ENCODE results near the gene ITGA2B. TPM values are rescaled to one million over a fixed set of nuclear protein-coding genes. Genes with fewer than 3 reads are reported as not detected.

The ITGA2B gene
- total RNA-seq, 1 donor from 2014 or later: 1.2 TPM

DNA sequence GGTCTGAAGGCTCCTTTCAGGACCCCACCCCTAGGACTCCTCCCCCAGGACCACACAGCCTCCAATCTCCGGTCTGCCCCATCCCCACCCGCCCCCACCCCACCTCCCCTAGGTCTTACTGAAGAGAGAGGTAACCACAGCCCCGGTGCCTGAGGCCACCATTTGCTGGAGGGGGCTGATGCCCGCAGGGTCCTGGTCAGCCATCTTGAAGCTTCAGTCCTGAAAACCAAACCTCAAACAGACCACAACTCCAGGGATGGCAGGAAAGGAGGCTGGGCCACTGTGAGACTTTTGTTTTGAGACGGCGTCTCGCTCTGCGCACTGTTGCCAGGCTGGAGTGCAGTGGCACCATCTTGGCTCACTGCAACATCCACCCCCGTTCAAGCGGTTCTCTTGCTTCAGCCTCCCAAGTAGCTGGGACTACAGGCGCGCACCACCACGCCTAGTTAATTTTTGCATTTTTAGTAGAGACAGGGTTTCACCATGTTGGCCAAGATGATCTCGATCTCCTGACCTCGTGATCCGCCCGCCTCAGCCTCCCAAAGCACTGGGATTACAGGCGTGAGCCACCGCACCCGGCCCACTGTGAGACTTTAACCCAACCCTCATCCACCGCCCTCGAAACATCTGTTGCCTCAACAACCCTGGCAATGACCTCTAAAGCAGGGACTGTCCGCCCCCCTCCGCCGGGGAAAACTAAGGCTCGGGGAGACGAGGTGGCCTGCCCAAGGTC is 65.9 kb downstream of the ITGA2B start:
- TF ChIP-seq, protein P1, sequence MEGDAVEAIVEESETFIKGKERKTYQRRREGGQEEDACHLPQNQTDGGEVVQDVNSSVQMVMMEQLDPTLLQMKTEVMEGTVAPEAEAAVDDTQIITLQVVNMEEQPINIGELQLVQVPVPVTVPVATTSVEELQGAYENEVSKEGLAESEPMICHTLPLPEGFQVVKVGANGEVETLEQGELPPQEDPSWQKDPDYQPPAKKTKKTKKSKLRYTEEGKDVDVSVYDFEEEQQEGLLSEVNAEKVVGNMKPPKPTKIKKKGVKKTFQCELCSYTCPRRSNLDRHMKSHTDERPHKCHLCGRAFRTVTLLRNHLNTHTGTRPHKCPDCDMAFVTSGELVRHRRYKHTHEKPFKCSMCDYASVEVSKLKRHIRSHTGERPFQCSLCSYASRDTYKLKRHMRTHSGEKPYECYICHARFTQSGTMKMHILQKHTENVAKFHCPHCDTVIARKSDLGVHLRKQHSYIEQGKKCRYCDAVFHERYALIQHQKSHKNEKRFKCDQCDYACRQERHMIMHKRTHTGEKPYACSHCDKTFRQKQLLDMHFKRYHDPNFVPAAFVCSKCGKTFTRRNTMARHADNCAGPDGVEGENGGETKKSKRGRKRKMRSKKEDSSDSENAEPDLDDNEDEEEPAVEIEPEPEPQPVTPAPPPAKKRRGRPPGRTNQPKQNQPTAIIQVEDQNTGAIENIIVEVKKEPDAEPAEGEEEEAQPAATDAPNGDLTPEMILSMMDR (IDR thresholded peaks at IDR 0.05; ENCODE audit: unreplicated experiment): no peak
- no peak overlapping the region for H3K27ac Mint-ChIP-seq

GRCh38 chr17:44322236-44322895 is 67.1 kb downstream of the ITGA2B start:
- Mint-ChIP-seq H3K36me3 (ENCODE audit: insufficient read depth) (peaks cover 3% of the 10 kb centered on the region), H3K4me1 (ENCODE audit: low read depth) (peaks cover 5% of the 10 kb centered on the region), H3K27ac (no peak overlapping the region), H3K27me3 (peaks cover 18% of the 10 kb centered on the region), H3K9me3 (ENCODE audit: low read depth) (no peaks in the 10 kb centered on the region), H3K4me3 (ENCODE audit: low read depth) (peak overlapping the region; percentile 24)
- DNase-seq (ENCODE audit: low spot score, unreplicated experiment): no peak
- TF ChIP-seq, protein P1 (IDR thresholded peaks at IDR 0.05; ENCODE audit: unreplicated experiment): no peak

More for the DNA sequence above, 65.9 kb downstream of the ITGA2B start:
- no peak for DNase-seq (ENCODE audit: low spot score, unreplicated experiment)
- H3K36me3 Mint-ChIP-seq (ENCODE audit: insufficient read depth): peaks cover 3% of the 10 kb centered on the region
- no peaks in the 10 kb centered on the region for H3K9me3 Mint-ChIP-seq (ENCODE audit: low read depth)
- peaks cover 11% of the 10 kb centered on the region for H3K27me3 Mint-ChIP-seq
- H3K4me1 Mint-ChIP-seq (ENCODE audit: low read depth): peaks cover 5% of the 10 kb centered on the region
- H3K4me3 Mint-ChIP-seq (ENCODE audit: low read depth): peak overlapping the region; percentile 80

Other genes starting within 250 kb of the ITGA2B start
- 10.1 and 12.8 TPM in 2 replicates for gene HROB, start 247.7 kb downstream of the ITGA2B start, total RNA-seq
- gene ASB16, start 218.9 kb downstream of the ITGA2B start, total RNA-seq: 0.49 and 0.89 TPM in 2 replicates
- gene TMUB2, start 202.7 kb downstream of the ITGA2B start, total RNA-seq: 48.5 and 50.3 TPM in 2 replicates
- gene ATXN7L3, start 189.8 kb downstream of the ITGA2B start, total RNA-seq: 117 and 135 TPM in 2 replicates
- gene UBTF, start 170.0 kb downstream of the ITGA2B start, total RNA-seq: 94.2 and 100 TPM in 2 replicates
- not detected in 2 replicates for gene SLC4A1, start 121.5 kb downstream of the ITGA2B start, total RNA-seq
- gene RUNDC3A, start 81.0 kb downstream of the ITGA2B start, total RNA-seq: 8.4 and 9.3 TPM in 2 replicates
- 129 and 139 TPM in 2 replicates for gene SLC25A39, start 64.8 kb downstream of the ITGA2B start, total RNA-seq
- gene GRN, start 44.3 kb downstream of the ITGA2B start, total RNA-seq: 97.9 and 99.7 TPM in 2 replicates
- gene FAM171A2, start 25.8 kb downstream of the ITGA2B start, total RNA-seq: 39.9 and 42.5 TPM in 2 replicates
- 70.9 and 76.5 TPM in 2 replicates for gene GPATCH8, start 113.8 kb upstream of the ITGA2B start, total RNA-seq
- 73.6 and 89.7 TPM in 2 replicates for gene FZD2, start 167.8 kb upstream of the ITGA2B start, total RNA-seq

All from progenitor cell of endocrine pancreas (in vitro differentiated cells).